Measurements from ENCODE around the gene TMEM270.
A peak's percentile ranks its signal among the peaks of the same experiment; 100 is the strongest.

TMEM270 gene

DNA sequence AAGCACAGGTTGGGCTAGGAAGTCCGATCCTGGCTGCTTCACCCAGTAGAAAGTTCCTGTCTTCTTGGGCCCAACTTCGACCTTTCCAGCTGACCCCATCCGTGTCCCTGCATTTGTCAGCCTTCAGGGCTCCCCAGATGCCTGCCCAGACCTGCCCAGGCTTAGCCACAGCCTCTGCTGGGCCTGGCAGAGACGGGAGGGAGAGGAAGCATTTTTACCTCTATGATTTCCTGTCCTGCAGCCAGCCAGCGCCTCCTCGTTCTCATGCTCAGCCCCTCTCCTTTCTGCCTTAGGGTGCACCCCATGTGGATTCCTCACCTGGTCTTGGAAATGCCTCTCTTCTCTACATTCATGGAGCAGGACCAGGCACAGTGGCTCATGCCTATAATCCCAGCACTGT lies 22.3 kb upstream of the TMEM270 start:
- Histone ChIP-seq H3K4me3 (ENCODE audit: low read depth, low read length) (no peak overlapping the region), H3K9me3 (ENCODE audit: severe bottlenecking) (no peaks in the 10 kb centered on the region), H3K27me3 (ENCODE audit: insufficient read depth, low read depth, severe bottlenecking) (no peaks in the 10 kb centered on the region), H3K27ac (peak overlapping the region; percentile 16), H3K36me3 (no peaks in the 10 kb centered on the region; the same call in 1 of the 2 replicates)
- TF ChIP-seq, protein P1, sequence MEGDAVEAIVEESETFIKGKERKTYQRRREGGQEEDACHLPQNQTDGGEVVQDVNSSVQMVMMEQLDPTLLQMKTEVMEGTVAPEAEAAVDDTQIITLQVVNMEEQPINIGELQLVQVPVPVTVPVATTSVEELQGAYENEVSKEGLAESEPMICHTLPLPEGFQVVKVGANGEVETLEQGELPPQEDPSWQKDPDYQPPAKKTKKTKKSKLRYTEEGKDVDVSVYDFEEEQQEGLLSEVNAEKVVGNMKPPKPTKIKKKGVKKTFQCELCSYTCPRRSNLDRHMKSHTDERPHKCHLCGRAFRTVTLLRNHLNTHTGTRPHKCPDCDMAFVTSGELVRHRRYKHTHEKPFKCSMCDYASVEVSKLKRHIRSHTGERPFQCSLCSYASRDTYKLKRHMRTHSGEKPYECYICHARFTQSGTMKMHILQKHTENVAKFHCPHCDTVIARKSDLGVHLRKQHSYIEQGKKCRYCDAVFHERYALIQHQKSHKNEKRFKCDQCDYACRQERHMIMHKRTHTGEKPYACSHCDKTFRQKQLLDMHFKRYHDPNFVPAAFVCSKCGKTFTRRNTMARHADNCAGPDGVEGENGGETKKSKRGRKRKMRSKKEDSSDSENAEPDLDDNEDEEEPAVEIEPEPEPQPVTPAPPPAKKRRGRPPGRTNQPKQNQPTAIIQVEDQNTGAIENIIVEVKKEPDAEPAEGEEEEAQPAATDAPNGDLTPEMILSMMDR (IDR thresholded peaks at IDR 0.05; ENCODE audit: low read depth, low read length) = no peak
- no peak for DNase-seq

DNA sequence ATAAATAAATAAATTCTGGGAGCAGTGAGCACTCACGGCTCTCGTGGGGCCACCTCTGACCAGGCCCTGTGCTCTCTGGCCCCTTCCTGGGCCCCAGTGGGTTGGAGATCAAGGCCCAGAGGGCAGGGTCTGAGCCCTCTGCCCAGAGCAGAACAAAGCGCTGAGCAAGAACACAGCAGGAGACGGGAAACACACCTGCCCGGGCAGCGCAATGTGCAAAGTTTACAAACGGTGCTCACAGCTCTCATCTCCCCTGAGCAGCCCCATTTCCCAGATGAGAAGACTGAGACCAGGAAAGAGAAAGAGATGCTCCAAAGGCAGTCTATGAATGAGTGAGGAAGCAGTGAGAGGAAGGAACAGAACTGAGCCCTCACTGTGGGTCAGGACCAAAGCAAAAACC lies 21.7 kb upstream of the TMEM270 start:
- H3K4me3 ChIP-seq (ENCODE audit: low read depth, low read length) = no peak overlapping the region
- TF ChIP-seq, protein P1 (IDR thresholded peaks at IDR 0.05; ENCODE audit: low read depth, low read length) = no peak
- no peaks in the 10 kb centered on the region for H3K27me3 ChIP-seq (ENCODE audit: insufficient read depth, low read depth, severe bottlenecking)
- no peaks in the 10 kb centered on the region; the same call in 1 of the 2 replicates for H3K36me3 ChIP-seq
- H3K9me3 ChIP-seq (ENCODE audit: severe bottlenecking) = no peaks in the 10 kb centered on the region
- no peak overlapping the region for H3K27ac ChIP-seq
- DNase-seq = no peak

DNA sequence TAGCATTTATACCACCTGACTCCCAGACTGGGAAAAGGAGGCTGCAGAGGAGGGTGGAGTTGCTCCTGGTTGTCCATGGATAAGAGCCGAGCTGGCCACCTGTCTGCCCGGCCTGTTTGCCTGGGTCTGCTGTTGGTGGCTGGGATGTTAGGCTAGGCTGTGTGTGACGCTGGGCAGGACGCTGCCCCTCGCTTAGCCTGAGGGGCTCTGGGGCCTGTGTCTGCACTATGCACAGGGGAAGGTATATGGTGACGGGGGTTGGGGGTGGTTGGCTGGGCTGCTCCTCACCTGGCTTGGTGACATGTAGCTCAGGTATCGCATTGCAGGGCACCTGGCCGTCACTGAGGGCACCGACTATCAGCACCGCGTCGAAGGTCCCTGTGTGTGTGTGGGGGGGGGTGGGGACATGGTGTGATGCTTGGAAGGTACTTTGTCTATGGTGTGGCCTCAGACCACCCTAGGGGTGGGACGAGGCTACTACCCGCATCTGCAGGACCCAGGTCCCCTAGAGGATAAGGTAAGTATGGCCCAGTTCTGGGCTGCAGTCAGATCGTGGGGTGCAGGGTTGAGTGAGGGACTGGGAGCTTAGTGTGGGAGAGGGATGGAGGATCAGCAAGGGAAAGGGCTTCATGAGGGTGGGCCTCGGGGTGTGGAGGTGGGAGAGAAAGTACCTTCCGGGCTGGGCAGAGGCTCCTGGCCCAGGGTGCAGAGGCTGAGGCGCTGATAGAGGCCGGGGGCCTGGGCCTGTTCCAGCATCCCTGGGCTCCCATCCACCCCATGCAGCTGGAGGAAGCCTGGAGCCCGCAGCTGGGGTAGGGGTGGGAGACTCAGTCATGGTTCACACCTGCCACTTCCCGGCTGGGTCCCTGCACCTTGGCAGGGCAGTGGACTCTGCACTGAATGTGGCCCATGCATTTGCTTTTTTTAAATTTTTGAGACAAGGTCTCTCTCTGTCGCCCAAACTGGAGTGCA lies 20.9 kb upstream of the TMEM270 start:
- Histone ChIP-seq H3K9me3 (ENCODE audit: severe bottlenecking) (no peaks in the 10 kb centered on the region), H3K27ac (no peak overlapping the region), H3K36me3 (no peaks in the 10 kb centered on the region; the same call in 1 of the 2 replicates), H3K4me3 (ENCODE audit: low read depth, low read length) (no peak overlapping the region), H3K27me3 (ENCODE audit: insufficient read depth, low read depth, severe bottlenecking) (no peaks in the 10 kb centered on the region)
- TF ChIP-seq, protein P1 (IDR thresholded peaks at IDR 0.05; ENCODE audit: low read depth, low read length) = peak; percentile 43
- DNase-seq = no peak

DNA sequence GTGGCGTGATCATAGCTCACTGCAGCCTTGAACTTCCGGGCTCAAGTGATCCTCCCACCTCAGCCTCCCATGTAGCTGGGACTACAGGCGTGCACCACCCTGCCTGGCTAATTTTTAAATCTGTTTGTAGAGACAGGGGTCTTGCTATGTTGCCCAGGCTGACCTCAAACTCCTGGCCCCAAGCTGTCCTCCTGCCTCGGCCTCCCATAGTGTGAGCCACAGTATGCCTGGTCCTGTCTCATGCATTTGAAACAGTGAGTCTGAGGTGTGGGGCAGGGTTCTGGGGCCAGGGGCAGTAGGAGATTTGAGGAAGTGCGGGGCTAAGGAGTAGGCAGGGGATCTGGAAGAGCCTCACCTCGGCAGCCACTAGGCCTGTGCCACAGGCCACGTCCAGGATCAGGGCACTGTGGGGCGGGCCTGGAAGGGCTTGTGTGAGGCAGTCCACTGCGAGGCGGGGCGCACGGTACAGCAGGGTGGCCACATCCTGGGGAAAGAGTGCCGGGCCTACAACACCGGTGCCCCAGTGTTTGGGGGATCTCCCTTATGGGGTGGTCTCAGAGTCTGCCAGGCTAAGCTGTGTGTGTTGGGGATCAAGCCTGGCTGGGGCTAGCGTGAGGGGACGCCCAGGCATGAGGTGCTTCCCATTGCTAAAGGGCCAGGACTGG lies 20.1 kb upstream of the TMEM270 start:
- TF ChIP-seq, protein P1 (IDR thresholded peaks at IDR 0.05; ENCODE audit: low read depth, low read length) = no peak
- no peak overlapping the region for H3K4me3 ChIP-seq (ENCODE audit: low read depth, low read length)
- H3K27me3 ChIP-seq (ENCODE audit: insufficient read depth, low read depth, severe bottlenecking) = no peaks in the 10 kb centered on the region
- H3K27ac ChIP-seq = no peak overlapping the region
- H3K36me3 ChIP-seq = no peaks in the 10 kb centered on the region; the same call in 1 of the 2 replicates
- H3K9me3 ChIP-seq (ENCODE audit: severe bottlenecking) = no peaks in the 10 kb centered on the region
- no peak for DNase-seq

DNA sequence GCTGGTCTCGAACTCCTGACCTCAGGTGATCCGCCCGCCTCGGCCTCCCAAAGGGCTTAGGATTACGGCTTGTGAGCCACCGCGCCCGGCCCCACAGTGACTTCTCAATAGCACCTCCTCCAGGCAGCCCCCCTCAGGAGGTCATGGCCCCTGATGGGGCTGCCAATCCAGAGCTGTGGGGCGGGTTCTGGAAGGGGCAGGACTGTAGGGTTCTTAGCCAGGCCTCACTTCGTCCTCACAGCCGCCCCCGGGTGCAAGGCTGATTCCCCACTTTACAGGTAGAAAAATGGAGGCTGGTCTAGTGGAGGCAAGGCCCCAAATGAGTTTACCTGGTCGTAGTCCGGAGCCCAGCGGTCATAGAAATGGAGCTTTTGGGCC lies 19.3 kb upstream of the TMEM270 start:
- Histone ChIP-seq H3K27me3 (ENCODE audit: insufficient read depth, low read depth, severe bottlenecking) (no peaks in the 10 kb centered on the region), H3K4me3 (ENCODE audit: low read depth, low read length) (peak overlapping the region; percentile 58), H3K27ac (no peak overlapping the region), H3K9me3 (ENCODE audit: severe bottlenecking) (no peaks in the 10 kb centered on the region), H3K36me3 (no peaks in the 10 kb centered on the region; the same call in 1 of the 2 replicates)
- TF ChIP-seq, protein P1 (IDR thresholded peaks at IDR 0.05; ENCODE audit: low read depth, low read length) = no peak
- peak; percentile 58 for DNase-seq
